GM19324 (cell line): ENCODE measurements around the gene JPH3.

Experiments
- ATAC-seq: cut with Tn5 transposase; IDR thresholded peaks from one replicate; pipeline ENCODE4 v1.9.1; 2021; ENCODE audit warnings: mild to moderate bottlenecking, moderate library complexity; ENCODE audit not compliant: unreplicated experiment, low FRiP score

Gene JPH3

GRCh38 chr16:87622756-87623319 lies 20.5 kb downstream of the JPH3 start:
- ATAC-seq, result no peak

- ATAC-seq, result no peak
Observed at GRCh38 chr16:87625241-87625797, 23.0 kb downstream of the JPH3 start.

DNA sequence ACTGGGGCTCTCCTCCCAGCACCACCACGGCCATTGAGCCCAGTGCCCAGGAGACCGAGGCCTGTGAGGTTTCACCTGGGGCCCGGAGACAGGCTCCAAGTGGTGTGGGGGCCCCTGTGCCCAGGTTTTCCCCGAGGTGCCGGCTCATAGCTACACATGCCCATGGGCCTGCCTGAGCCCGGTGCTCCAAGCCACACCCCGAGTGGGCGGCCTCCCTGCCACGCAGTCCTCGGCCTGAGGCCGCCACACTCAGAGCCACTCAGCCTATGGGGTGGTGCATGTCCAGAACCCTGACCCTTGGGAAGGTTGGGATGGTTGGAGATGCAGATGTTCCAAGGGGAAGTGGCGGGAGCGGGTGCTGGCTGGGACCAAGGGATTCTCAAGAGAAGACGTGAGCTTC lies 24.1 kb downstream of the JPH3 start:
- no peak for ATAC-seq

DNA sequence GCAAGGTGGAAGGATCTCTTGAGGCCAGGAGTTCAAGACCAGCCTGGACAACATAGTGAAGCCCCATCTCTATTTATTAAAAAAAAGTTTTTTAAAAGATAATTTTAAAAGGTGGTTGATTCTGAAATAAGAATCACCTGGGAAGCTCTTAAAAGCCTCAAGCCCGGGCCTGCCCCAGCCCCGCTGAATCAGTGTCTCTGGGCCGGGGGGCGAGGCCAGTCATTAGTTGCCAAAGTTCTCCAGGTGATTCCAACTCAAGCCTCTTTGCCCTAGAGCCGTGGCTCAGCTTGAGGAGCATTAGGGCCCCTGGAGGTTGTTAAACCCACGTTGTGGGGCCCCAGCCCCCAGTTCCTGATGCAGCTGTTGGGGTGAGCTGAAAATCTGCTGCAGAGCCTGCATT lies 24.6 kb downstream of the JPH3 start:
- no peak for ATAC-seq

- no peak for ATAC-seq
Observed at GRCh38 chr16:87627542-87628245, 25.4 kb downstream of the JPH3 start.

DNA sequence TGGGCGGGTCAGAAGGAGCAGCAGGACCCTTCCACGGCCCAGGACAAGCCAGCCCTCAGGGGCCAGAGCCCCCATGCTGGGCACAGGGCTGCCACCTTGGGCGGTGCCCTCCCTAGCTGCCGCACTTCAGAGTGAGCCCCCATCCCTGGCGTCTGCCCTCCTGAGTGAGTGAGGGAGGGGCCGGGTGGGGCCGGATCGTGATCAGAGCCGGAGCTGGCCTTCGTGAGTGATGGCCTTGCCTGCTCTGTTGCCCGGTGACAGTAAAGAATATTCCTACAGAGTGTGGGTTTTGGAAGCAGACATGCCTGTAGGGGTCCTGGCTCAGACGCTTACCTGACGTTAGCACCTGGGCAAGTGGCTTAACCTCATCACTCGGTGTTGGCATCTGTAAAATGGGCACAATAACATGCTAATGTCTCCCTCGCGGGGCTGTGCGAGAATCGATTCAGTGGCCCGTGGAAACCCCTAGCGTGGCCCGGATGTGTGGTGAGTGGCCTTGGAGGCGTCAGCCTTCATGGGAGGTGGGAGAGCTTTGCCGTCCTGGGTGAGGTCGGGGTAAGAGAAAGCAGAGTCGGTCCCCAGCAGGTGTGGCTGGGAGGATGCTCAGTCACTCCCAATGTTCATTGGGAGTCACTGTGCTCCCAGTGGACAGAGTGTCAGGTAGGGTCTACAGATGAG lies 26.1 kb downstream of the JPH3 start:
- ATAC-seq, result no peak

DNA sequence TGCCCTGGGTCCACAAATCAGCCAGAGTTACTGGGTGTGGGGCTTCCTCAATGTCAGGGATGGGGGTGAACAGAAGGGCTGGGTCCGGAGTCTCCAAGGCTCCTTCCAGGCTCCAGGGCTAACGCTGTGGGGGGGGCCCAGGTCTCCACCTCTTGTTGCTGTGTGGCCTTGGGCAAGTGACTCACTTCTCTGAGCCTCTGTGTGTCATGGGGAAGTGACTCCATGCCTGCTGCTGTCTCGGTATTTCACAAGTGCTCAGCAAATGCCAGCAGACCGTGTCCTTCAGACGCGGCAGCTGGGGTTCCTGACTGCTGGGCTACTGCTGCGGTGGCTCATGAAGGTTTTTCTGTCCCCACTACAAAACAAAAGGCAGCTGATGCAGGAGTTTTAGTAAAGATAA lies 26.6 kb downstream of the JPH3 start:
- no peak for ATAC-seq

GRCh38 chr16:87631067-87631466 lies 28.8 kb downstream of the JPH3 start:
- ATAC-seq, result no peak

DNA sequence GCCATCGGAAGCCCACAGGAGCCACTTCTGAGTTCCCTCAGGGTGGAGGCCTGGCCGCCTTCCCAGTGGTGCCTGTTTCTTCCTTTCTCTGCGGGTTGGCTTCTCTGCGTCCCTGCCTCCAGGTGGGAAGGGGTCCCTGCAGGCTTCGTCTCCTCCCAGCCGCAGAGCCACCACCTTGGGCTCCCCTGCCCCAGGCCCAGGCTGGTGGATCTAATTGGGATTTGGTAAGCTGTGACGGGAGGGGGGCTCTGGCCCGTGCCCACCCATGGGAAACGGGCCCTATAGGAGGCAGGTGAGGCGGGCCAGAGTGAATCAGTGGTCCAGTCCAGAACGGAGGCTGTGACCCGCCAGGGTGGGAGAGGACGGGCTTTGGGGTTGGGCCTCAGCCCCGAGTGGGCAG lies 32.1 kb downstream of the JPH3 start:
- no peak for ATAC-seq

- no peak for ATAC-seq
Observed at GRCh38 chr16:87635541-87636049, 33.3 kb downstream of the JPH3 start.

GRCh38 chr16:87636050-87636684 lies 33.9 kb downstream of the JPH3 start:
- no peak for ATAC-seq

- no peak for ATAC-seq
Observed at GRCh38 chr16:87636741-87637140, 34.4 kb downstream of the JPH3 start.

- no peak for ATAC-seq
Observed at GRCh38 chr16:87637357-87637756, 35.0 kb downstream of the JPH3 start.

GRCh38 chr16:87638736-87639135 lies 36.4 kb downstream of the JPH3 start:
- ATAC-seq, result no peak

DNA sequence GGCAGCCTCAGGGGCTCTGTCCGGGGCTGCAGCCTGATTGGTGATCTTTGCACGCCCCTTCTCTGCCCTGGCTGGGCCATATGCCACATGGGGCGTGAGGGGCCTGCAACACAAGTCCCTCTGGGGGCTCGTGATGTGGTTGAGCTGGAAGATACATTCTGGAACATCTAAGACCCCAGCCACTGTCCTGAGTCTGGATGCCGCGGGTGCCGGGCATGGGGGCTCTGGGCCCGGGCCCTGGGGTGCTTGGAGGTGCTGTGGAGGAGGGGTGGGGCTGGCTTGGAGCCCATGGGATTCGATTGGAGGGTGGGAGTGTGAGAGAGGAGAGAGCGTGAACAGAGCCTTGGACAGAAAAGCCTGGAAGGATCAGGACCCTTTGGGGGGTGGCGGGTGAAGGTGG lies 39.4 kb downstream of the JPH3 start:
- ATAC-seq, result no peak

- no peak for ATAC-seq
Observed at GRCh38 chr16:87642491-87642890, 40.2 kb downstream of the JPH3 start.

DNA sequence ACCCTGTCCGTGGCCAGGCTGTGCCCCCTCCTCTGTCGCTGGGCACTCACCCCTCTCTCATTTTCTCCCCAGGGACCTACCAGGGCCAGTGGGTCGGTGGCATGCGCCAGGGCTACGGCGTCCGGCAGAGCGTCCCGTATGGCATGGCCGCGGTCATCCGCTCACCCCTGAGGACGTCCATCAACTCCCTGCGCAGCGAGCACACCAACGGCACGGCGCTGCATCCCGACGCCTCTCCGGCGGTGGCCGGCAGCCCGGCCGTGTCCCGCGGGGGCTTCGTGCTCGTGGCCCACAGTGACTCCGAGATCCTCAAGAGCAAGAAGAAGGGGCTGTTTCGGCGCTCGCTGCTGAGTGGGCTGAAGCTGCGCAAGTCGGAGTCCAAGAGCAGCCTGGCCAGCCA lies 41.9 kb downstream of the JPH3 start:
- no peak for ATAC-seq

DNA sequence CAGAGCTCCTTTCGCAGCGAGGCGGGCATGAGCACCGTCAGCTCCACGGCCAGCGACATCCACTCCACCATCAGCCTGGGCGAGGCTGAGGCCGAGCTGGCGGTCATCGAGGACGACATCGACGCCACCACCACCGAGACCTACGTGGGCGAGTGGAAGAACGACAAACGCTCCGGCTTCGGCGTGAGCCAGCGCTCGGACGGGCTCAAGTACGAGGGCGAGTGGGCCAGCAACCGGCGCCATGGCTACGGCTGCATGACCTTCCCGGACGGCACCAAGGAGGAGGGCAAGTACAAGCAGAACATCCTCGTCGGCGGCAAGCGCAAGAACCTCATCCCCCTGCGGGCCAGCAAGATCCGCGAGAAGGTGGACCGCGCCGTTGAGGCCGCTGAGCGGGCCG lies 42.3 kb downstream of the JPH3 start:
- ATAC-seq, result no peak

DNA sequence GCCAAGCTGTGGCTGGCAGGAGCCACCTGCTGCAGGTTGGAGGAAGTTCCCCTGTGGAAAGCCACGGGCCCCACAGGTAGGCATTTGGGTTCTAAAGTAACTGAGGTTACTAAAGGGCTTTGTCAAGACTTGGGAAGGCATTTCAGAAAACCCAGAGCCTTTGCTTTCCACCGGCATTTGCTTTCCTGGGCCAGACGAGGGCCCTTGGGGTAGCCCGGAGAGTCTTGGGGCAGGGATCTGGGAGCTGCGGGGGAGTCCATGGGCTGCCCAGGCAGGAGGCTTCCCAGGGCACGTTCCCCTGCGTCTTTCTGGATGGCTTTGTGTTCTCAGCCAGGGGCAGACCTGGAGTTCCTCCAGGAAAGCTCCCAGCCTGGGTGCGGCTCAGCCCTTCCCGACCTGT lies 43.5 kb downstream of the JPH3 start:
- no peak for ATAC-seq

DNA sequence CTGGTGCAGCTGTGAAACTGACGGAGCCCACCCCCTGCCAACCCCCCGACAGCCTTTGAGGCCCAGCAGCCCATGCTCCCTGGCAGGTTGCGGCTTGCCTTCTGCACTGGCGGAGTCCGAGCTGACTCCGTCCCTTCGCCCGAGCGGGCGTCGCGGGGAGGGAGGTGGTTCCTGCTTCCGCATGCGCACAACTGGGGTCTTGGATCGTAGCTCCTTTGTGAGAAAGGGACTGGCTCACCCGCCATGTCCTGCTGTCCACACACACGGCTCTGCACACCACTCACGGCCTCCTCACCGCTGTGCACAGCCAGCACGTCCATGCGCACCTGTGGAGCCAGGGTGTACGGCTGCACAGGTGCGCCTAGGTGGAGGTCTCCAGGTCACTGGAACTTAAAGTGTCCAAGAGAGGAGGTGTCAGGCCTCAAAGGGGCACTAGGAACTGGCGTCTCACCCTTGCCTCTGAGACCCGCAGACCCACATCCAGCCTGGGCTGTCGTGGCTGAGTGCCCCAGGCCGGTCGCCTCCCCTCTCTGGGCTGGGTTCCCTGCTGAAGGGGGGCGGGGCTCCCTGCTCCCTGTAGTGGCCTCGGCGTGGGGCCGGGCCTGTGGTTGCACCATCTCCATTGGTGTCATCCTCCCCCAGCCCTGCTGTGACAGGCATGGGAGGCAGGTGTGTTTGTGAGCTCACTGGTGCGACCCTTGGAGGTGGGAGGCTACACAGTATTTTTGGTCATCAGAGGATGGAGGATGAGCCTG lies 45.3 kb downstream of the JPH3 start:
- no peak for ATAC-seq
